Caco-2 (cell line): ENCODE measurements around the gene CDX2. TPM values are rescaled to one million over a fixed set of nuclear protein-coding genes. Genes with fewer than 3 reads are reported as not detected.
A peak's percentile ranks its signal among the peaks of the same experiment; 100 is the strongest.

ENCODE experiments used
- BruUV-seq: library from RNA; stranded (reverse); fragments of 400-500 nt; replicated peaks from 2 replicates; lab custom pipeline; 2021; lab: Mats Ljungman, UMichigan
- CTCF ChIA-PET: fragments of 300-600 bp; sonication (Branson Sonifier 250); formaldehyde crosslinking; loops from one replicate; lab custom pipeline; 2022; ENCODE audit warnings: antibody characterized with exemption; lab: Charles Lee
- POLR2A ChIA-PET: fragments of 300-600 bp; sonication (Branson Sonifier 250); formaldehyde crosslinking; loops from one replicate; lab custom pipeline; 2022; ENCODE audit warnings: antibody characterized with exemption; lab: Charles Lee
- DNase-seq, 2 experiments: peaks; one replicate each; pipeline versions ENCODE4 v3.0.0 to v3.0.0-alpha.2; 2020 to 2022
- H3K27me3 ChIP-seq: replicated peaks from 2 replicates; pipeline ENCODE4 v1.6.0; 2011; ENCODE audit warnings: low read length; ENCODE audit not compliant: control insufficient read depth, insufficient read depth
- H3K36me3 ChIP-seq: 2 replicates; pipeline ENCODE4 v1.5.1; 2011; ENCODE audit warnings: low read length; ENCODE audit not compliant: control insufficient read depth, insufficient read depth
- H3K4me1 ChIP-seq: fragments of 250-450 bp; sonication (Bioruptor Pico); 2 replicates; pipeline ENCODE4 v1.5.1; 2020; ENCODE audit warnings: mild to moderate bottlenecking
- H3K4me3 ChIP-seq: 2 replicates; pipeline ENCODE4 v1.5.1; 2011; ENCODE audit warnings: low read depth, mild to moderate bottlenecking, control low read depth, low read length
- H3K9me3 ChIP-seq: fragments of 250-450 bp; sonication (Bioruptor Pico); 2 replicates; pipeline ENCODE4 v1.5.1; 2020; ENCODE audit warnings: mild to moderate bottlenecking, moderate library complexity
- H3K27ac Mint-ChIP-seq: one replicate; pipeline ENCODE4 v1.8.0; 2022; ENCODE audit warnings: mixed read lengths; ENCODE audit not compliant: unreplicated experiment
- H3K27me3 Mint-ChIP-seq: one replicate; pipeline ENCODE4 v1.8.0; 2022; ENCODE audit warnings: mixed read lengths; ENCODE audit not compliant: insufficient read depth, unreplicated experiment
- H3K36me3 Mint-ChIP-seq: one replicate; pipeline ENCODE4 v1.8.0; 2022; ENCODE audit warnings: mild to moderate bottlenecking, mixed read lengths; ENCODE audit not compliant: insufficient read depth, unreplicated experiment
- H3K4me1 Mint-ChIP-seq: one replicate; pipeline ENCODE4 v1.8.0; 2022; ENCODE audit warnings: low read depth, mixed read lengths; ENCODE audit not compliant: unreplicated experiment
- H3K4me3 Mint-ChIP-seq: one replicate; pipeline ENCODE4 v1.8.0; 2022; ENCODE audit warnings: mild to moderate bottlenecking, moderate library complexity, mixed read lengths; ENCODE audit not compliant: unreplicated experiment
- H3K9me3 Mint-ChIP-seq: one replicate; pipeline ENCODE4 v1.8.0; 2022; ENCODE audit warnings: mixed read lengths; ENCODE audit not compliant: unreplicated experiment
- CTCF ChIP-seq, 2 experiments: fragments of 200-600 bp in 1 of 2; IDR thresholded peaks; 1 replicate in 1 of 2; 2 replicates in 1 of 2; pipeline versions ENCODE4 v1.5.1 to v1.8.0; 2011 to 2022; ENCODE audit warnings: antibody characterized with exemption in 1 of 2, control low read depth in 1 of 2, inconsistent platforms in 1 of 2, low read depth in 1 of 2, low read length in 1 of 2, mild to moderate bottlenecking in 1 of 2, moderate library complexity in 1 of 2; ENCODE audit not compliant: insufficient read depth in 1 of 2, severe bottlenecking in 1 of 2, unreplicated experiment in 1 of 2
- intact Hi-C: fragments of 100-400 bp; cut with micrococcal nuclease; formaldehyde crosslinking; loops from one replicate; pipeline ENCODE4 v1.10.0; 2022; ENCODE audit not compliant: unreplicated experiment
- total RNA-seq: library from RNA; stranded (reverse); gene quantifications from 2 replicates; pipeline ENCODE4 v1.2.3, GENCODE V29; 2022

Gene CDX2
- total RNA-seq, 1 experiment from 2014 or later = 104 TPM

DNA sequence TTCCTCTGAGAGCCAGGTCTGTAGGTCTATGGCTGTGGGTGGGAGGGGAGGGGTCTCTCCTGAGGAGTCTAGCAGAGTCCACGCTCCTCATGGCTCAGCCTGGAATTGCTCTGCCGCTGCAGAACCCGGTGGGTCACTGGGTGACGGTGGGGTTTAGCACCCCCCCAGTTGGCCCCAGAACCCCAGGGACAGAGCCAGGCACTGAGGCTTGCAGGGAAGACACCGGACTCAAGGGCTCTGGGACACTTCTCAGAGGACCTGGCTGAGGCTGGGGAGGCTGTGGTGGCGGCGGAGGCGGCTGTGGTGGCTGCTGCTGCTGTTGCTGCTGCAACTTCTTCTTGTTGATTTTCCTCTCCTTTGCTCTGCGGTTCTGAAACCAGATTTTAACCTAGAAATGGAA, 6.1 kb downstream of the CDX2 start:
- H3K4me1 Mint-ChIP-seq = peaks cover 19% of the 10 kb centered on the region
- CTCF ChIA-PET = no interaction called here
- no peaks in the 10 kb centered on the region for H3K9me3 Mint-ChIP-seq
- Histone ChIP-seq H3K4me3 (peak overlapping the region; percentile 8; the same call in 1 of the 2 replicates), H3K4me1 (peaks cover 64% of the 10 kb centered on the region), H3K9me3 (no peaks in the 10 kb centered on the region), H3K27me3 (no peaks in the 10 kb centered on the region), H3K36me3 (peaks cover 8% of the 10 kb centered on the region)
- peaks cover 81% of the 10 kb centered on the region for H3K36me3 Mint-ChIP-seq
- no peak for TF ChIP-seq CTCF (IDR thresholded peaks at IDR 0.05; ENCODE audit: insufficient read depth in 1 of 2, low read depth in 1 of 2, low read length in 1 of 2, severe bottlenecking in 1 of 2, unreplicated experiment in 1 of 2)
- intact Hi-C loops = no loop called here
- POLR2A ChIA-PET = interaction anchor here (0.9 to 1.5 kb wide), 2 partner anchors 9 to 1011 kb away, joined by 3 to 6 read pairs; no protein-coding TSS in a partner anchor
- peak overlapping the region; percentile 33 for H3K4me3 Mint-ChIP-seq
- peak overlapping the region; percentile 66 for H3K27ac Mint-ChIP-seq
- BruUV-seq = no TSS peak
- no peaks in the 10 kb centered on the region for H3K27me3 Mint-ChIP-seq
- DNase-seq = no peak

DNA sequence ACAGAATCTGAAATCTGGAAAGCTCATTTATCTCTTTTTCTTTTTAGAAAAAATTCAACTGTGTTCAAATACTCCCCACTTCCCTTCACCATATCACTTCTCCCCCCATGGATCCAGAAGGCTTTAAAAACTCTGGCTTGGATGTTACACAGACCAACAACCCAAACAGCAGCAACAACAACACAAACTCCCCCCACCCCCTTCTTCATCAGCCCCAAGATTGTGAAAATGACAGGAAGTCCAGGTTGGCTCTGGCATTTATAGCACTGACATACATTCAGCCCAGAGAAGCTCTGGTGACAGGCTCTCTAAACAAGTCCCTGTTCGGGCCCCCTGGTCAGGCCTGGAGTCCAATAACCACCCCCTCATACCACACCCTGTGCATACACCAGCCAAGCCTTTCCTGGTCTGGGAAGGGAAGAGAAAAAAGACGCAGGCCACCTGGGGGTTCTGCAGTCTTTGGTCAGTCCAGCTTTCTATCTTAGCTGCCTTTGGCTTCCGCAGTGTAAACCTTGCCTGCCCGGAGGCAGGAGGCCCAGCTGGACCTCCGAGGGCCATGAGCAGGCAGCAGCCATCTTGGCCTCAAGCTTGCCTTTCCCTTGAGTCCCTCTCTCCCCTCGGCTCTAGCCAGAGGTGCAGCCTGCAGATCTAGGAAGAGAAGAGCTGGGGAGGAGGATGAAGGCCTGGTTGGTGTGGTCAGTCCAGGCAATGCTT, 6.8 kb downstream of the CDX2 start:
- H3K4me3 Mint-ChIP-seq = peak overlapping the region; percentile 52
- peaks cover 19% of the 10 kb centered on the region for H3K4me1 Mint-ChIP-seq
- intact Hi-C loops = no loop called here

More for the DNA sequence above, 6.8 kb downstream of the CDX2 start:
- DNase-seq = peak; percentile 78 to 92
- no peaks in the 10 kb centered on the region for H3K9me3 ChIP-seq
- ChIA-PET POLR2A (interaction anchor here (0.7 to 1.5 kb wide), 3 partner anchors 8 to 1011 kb away, joined by 3 to 6 read pairs (median 5); no protein-coding TSS in a partner anchor), CTCF (interaction anchor here (0.5 to 1.0 kb wide), 5 partner anchors 8 to 190 kb away, joined by 3 to 8 read pairs (median 3); no protein-coding TSS in a partner anchor)
- H3K27me3 ChIP-seq = no peaks in the 10 kb centered on the region
- H3K4me3 ChIP-seq = peak overlapping the region; percentile 8; the same call in 1 of the 2 replicates
- peaks cover 71% of the 10 kb centered on the region for H3K4me1 ChIP-seq
- TSS peak; percentile 6 for BruUV-seq
- peaks cover 8% of the 10 kb centered on the region for H3K36me3 ChIP-seq
- Mint-ChIP-seq H3K27me3 (no peaks in the 10 kb centered on the region), H3K36me3 (peaks cover 74% of the 10 kb centered on the region), H3K27ac (peak overlapping the region; percentile 66), H3K9me3 (no peaks in the 10 kb centered on the region)
- no peak for TF ChIP-seq CTCF (IDR thresholded peaks at IDR 0.05; ENCODE audit: insufficient read depth in 1 of 2, low read depth in 1 of 2, low read length in 1 of 2, severe bottlenecking in 1 of 2, unreplicated experiment in 1 of 2)
